Mucosa of gallbladder (tissue), 1 donor: ENCODE results near the gene FUT4. TPM values are rescaled to one million over a fixed set of nuclear protein-coding genes. Genes with fewer than 3 reads are reported as not detected.
A peak's percentile ranks its signal among the peaks of the same experiment; 100 is the strongest.
"Not testable (repeated sequence)": the region's sequence is repeated elsewhere in the genome, so short reads cannot be mapped to it uniquely, and the experiment has no call there.

Experiments
- DNase-seq: peaks from one replicate; pipeline ENCODE4 v3.0.0-alpha.2; 2020; ENCODE audit warnings: low spot score
- total RNA-seq: library from RNA; stranded (reverse); gene quantifications from one replicate; pipeline ENCODE4 v1.2.1, GENCODE V29; 2021
- donor health status: DM: no; HTN: no; CAD: no.

FUT4 gene
- total RNA-seq, 1 donor from 2014 or later: 18.6 TPM

GRCh38 chr11:94567181-94567670, 23.5 kb downstream of the FUT4 start, which contains the start of gene PIWIL4:
Gene PIWIL4, plus strand, starts transcription at chr11:94567368. Its CDS starts 151 bp downstream, at chr11:94567519.
- no peak for DNase-seq

GRCh38 chr11:94568200-94568599, 24.5 kb downstream of the FUT4 start:
- DNase-seq: no peak

DNA sequence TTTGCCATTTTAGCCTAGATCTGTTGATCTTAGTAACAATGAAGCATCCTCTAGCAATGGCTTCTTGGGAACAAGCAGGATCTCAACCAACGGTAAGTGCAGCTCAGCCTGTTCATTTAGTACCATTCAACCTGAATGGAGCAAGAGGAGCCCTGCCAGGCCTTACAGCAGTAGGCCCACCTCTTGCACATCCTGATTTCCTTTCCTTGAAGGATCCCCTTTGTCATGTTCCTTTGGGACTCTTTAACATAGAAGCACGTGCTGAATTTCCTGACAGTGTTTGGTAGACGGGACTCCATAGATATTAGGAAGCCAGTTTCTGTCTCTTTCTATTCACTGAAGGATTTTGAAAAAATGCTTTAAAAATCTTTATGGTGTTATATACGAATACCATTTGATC, 25.0 kb downstream of the FUT4 start:
- DNase-seq: no peak

DNA sequence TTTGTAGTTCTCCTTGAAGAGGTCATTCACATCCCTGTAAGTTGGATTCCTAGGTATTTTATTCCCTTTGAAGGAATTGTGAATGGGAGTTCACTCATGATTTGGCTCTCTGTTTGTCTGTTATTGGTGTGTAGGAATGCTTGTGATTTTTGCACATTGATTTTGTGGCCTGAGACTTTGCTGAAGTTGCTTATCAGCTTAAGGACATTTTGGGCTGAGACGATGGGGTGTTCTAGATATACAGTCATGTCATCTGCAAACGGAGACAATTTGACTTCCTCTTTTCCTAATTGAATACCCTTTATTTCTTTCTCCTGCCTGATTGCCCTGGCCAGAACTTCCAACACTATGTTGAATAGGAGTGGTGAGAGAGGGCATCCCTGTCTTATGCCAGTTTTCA, 29.3 kb downstream of the FUT4 start:
- DNase-seq: not testable (repeated sequence)

GRCh38 chr11:94574193-94574961, 30.7 kb downstream of the FUT4 start:
- no peak for DNase-seq

DNA sequence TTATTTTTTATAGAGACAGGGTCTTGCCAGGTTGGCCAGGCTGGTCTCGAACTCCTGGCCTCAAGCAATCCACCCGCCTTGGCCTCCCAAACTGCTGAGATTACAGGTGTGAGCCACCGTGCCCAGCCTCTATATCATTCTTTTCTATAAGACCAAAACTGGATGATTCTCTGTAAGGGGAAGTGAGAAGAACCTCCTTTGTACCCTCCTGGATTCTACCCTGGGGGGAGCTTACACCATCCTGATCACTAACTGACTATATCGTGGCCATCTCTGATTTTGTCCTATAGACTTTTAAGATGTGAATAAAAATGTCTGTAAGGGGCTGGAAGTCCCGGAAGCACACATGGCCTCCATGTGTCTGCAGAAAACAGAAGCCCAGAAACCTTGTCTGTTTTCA, 32.6 kb downstream of the FUT4 start:
- DNase-seq: no peak

GRCh38 chr11:94577841-94578240, 34.1 kb downstream of the FUT4 start:
- no peak for DNase-seq

GRCh38 chr11:94581926-94582325, 38.2 kb downstream of the FUT4 start:
- DNase-seq: no peak

- no peak for DNase-seq
Observed at GRCh38 chr11:94583213-94583865, 39.6 kb downstream of the FUT4 start.

- no peak for DNase-seq
Observed at GRCh38 chr11:94583866-94584500, 40.3 kb downstream of the FUT4 start.

DNA sequence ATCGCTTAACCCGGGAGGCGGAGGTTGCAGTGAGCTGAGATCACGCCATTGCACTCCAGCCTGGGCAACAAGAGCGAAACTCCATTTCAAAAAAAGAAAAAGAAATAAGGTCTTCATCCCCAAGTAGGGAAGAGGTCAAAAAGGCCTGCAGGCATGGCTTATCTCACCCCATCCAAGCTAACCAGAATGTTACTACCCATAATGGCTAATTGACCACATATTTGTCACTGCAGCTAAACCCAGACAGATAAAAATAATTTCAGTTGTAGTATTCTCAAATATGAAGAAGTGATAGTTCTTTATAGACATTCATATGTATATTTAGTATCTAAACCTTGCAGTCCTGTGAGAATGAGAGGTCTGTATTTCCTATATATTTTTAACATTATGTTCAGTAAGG, 41.3 kb downstream of the FUT4 start:
- no peak for DNase-seq

DNA sequence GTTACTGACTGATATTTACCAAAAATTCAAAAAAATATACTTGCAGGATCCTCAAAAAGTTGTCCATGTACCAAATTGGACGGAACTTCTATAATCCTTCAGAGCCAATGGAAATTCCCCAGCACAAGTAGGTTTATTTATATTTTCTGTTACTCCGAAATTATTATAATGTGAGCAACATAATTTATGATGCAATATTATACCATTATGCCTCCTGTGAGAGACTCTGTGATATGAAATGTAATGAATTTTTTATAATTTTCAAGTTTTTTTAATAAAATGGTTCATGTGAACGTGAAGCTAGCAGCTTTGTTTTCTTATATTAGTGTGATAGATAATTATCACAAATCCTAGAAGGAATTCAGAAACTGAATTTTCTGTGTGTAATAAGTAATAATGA, 41.7 kb downstream of the FUT4 start:
- no peak for DNase-seq

DNA sequence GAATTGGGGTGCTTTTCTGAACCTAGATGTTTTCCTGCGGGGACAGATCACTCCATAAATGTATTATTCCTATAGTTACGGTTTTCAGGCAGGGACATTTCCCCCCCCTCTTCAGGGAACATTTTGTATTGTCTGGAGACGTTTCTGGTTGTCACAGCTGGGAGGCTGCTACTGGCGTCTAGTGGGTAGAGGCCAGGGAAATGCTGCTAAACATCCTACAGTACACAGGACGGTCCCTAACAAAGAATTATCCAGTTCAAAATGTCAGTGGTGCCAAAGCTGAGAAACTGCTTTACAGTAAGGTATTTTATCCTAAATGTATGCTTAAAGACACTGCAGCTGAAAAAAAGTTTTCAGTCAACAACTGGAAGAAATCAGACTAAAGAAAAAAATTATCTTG, 42.8 kb downstream of the FUT4 start:
- no peak for DNase-seq

DNA sequence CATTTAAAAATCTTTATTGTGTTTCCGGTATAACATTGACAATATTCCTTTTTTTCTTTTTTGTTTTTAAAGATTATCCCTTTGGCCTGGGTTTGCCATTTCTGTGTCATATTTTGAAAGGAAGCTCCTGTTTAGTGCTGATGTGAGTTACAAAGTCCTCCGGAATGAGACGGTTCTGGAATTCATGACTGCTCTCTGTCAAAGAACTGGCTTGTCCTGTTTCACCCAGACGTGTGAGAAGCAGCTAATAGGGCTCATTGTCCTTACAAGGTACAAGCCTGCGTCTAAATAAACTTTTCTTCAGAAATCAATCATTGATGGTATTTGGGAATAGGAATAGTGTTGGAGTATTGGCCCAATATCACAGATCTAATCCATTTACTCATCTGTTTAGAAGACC, 43.3 kb downstream of the FUT4 start:
- DNase-seq: peak; percentile 61

DNA sequence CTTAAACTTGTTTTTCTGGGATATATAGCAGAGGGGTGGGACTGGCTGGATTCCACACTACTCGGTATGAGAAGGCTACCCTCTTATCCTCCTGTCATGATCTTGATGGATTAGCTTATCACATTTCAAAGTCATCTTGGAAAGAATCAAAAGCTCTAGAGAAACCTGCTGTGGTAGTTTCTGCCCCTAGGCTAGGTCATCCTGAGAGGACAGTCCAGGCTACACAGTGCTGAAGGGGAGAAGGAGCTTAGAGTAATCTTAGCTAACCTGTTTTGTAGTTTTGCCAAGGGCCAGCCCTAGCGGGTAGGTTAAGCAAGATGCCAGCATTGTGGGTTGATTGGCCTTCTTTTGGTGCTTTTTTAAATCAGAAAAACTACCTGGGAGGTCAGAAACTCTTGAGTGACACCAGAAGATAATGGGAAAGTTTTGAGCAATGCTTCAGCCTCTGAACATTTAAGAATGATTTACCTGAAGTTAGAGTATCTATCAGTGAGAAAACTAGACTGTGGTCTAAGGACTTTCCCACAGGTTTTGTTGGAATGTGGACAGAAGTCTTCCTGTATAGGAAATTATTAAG, 44.7 kb downstream of the FUT4 start:
- DNase-seq: no peak

- no peak for DNase-seq
Observed at GRCh38 chr11:94590352-94591041, 46.8 kb downstream of the FUT4 start.

DNA sequence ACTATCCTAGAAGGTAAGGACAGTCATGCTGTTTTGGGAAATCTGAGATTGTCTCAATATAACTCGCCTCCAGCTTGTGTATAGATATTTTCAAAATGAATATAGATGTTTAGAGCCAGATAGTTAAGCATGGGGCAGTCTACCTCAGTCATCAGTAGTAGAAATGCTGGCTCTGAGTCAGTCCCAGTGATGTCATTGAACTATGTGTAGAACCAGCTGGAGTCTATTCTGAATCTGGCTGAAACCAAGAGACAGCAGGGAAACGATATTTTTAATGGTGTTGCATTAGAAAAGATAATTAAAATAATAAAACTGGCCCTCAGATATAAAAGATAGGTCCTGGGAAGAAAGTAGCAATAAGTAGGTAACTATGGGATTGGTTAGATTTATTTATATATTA, 49.3 kb downstream of the FUT4 start:
- DNase-seq: no peak

GRCh38 chr11:94595076-94595475, 51.4 kb downstream of the FUT4 start:
- no peak for DNase-seq

DNA sequence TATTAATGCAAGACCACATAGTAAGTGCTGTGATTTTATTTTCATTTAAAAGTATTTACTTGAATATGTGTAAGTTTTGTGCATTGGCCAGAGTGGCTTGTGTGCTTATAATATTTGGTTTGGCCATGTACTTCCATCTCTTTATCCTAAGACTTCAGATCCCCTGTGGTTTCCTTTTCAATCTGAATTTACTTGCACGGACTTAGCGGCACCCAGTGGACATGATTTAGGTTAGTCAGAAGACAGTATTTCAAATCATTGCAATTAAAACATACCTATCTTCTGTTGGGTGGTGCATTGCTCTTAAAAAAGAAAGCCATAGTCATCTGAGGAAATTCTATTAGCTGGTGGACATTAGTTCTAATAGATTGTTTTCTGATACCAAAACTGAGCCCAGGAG, 54.2 kb downstream of the FUT4 start:
- no peak for DNase-seq
